Activated CD4-positive, alpha-beta T cell treated with anti-CD3 and anti-CD28 coated beads for 24 hours (primary cell): ENCODE data around the gene HECTD3.
"Not testable (repeated sequence)": the region's sequence is repeated elsewhere in the genome, so short reads cannot be mapped to it uniquely, and the experiment has no call there.

Experiments
- DNase-seq, 2 donors: peaks; one replicate each; pipeline ENCODE4 v3.0.0-alpha.2; 2020; ENCODE audit warnings: low read depth in 2 of 2

HECTD3 gene

GRCh38 chr1:45014321-45015028 lies 3.4 kb upstream of the HECTD3 start:
- peak; percentile 69 to 71 for DNase-seq

DNA sequence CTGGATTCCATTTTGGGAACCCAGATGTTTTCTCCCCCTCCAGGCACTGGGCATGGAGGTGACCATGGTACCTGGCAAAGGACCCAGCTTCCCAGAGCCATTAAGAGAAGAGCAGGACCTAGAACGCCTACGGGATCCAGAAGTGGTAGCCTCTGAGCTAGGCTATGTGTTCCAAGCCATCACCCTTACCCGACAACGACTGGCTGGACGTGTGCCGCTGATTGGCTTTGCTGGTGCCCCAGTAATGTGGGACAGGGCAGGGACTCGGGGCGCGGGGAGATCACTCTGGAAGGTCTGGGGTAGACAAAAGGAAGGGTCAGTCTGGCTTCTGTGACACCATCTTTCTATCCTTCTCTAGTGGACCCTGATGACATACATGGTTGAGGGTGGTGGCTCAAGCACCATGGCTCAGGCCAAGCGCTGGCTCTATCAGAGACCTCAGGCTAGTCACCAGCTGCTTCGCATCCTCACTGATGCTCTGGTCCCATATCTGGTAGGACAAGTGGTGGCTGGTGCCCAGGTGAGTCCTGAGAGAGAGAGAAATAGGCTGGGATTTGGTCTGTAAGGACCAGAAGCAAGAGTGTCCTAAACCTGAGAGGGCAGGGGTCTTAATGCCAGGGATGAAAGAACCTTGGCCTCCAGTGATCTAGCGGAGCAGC lies 2.6 kb upstream of the HECTD3 start:
- DNase-seq: no peak

DNA sequence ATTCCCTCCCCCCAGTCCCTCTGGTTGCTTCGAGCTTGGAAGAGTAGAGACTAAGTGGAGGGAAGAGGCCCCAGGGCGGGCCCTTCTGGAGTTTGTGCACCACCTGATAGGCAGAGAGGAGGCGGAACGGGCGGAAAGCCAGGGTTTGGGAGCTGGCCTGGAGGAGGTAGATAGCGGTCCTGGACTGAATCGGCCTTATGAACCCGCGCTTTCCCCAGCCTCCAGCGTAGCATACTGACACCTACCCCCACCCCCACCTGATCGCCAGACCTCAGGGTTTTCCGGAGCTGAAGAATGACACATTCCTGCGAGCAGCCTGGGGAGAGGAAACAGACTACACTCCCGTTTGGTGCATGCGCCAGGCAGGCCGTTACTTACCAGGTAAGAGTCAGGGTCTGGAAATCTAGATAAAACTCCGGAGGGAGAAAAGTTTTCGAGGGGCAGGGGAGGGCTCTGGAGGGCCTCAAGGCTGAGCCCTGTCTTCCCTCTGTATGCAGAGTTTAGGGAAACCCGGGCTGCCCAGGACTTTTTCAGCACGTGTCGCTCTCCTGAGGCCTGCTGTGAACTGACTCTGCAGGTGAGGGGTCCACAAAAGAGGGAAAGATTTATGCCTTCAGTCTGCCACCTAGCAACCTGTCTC lies 1.6 kb upstream of the HECTD3 start:
- peak; percentile 24 to 37 for DNase-seq

- peak; percentile 82 to 90 for DNase-seq
Measured at GRCh38 chr1:45011837-45012638, 914 bp upstream of the HECTD3 start, which contains the start of gene UROD. Gene UROD (plus strand): TSS chr1:45012254. CDS start chr1:45012266, 12 bp downstream.

DNA sequence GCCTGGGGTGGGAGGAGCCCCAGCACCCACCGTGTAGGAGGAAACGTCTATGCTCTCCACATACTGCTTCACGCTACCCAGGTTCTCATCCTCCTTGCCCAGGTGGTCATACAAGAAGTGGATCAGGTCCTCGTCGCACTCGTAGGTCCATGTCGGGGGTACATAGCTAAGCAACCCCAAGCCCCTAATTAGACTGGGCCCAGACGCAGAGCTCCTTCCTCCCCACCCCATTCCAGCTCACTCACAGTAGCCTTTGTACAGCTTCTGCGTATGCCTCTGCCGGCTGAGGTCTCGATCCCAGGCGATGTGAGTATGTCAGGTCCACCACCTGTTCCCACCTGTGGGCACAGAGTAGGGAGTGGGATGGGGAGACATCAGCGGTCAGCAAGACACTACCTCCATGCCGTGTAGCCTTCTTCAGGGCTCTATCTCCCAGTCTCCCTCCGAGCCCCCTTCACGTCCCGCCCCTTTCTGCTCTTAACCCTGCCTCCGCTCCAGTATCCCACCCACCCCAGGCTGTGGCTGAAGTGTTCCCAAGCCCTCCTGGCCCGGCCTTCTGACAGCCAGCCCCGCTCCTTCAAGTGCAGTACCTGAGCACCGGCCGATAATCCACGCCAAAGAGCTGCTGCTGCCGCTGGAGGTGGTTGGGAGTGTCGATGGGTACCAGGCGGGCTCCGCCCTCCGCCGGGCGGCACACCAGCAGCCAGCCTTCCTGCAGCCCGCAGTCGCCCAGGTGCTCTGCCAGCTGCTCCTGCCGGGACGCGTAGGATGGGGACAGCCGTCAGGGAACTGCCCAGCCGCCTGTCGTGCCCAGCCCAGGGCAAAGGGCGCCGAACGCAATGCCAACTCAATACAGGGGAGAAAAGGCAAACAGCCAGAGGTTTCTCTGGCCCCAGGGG lies 919 bp downstream of the HECTD3 start:
- no peak for DNase-seq

GRCh38 chr1:45009296-45009865 lies 1.7 kb downstream of the HECTD3 start:
- no peak for DNase-seq

GRCh38 chr1:45008516-45008915 lies 2.6 kb downstream of the HECTD3 start:
- no peak for DNase-seq

- DNase-seq: no peak
Measured at GRCh38 chr1:45008076-45008475, 3.0 kb downstream of the HECTD3 start.

DNA sequence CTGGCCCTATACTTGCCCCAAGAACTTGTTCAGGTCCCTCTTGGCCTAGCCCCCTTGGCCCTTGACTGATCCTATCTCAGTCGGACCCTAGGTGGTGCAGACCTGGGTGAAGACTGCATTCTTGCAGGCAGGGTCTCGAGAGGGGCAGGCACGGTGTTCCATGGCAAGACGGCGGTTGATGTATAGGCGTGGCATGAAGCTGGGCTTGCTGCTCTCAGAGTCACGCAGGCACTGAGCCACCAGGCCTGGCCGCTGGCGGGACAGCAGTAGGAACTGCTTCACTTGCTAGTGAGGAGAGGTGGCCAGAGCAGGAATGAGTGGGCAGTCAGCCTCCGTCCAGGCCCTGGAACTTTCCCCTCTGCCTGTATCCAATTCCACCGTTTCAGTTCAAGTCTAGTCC lies 3.8 kb downstream of the HECTD3 start:
- no peak for DNase-seq

GRCh38 chr1:45005761-45006160 lies 5.4 kb downstream of the HECTD3 start:
- no peak for DNase-seq

- DNase-seq: no peak
Measured at GRCh38 chr1:45004281-45004920, 6.7 kb downstream of the HECTD3 start.

DNA sequence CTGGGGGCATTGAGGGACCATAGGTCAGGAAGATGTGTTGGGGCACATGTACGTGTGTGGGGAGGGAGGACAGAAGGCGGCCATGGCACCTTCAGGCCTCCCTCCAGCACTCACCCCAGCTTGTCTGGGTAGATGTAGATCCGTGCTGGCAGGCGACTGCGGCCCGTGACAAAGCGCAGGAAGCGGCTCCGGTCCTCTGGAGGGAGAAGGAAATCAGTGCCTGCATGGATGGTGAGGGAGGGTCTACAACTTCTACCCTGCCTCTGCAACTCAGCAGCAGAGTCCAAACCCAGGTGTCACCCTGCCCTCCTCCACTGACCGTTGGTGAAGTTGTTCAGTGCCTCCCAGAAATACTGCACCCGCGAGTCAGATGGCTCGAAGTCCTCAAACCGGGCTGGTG lies 7.4 kb downstream of the HECTD3 start:
- no peak for DNase-seq

- no peak for DNase-seq
Measured at GRCh38 chr1:45002650-45003645, 8.2 kb downstream of the HECTD3 start.

- not testable (repeated sequence) for DNase-seq
Measured at GRCh38 chr1:45001576-45001975, 9.5 kb downstream of the HECTD3 start.

DNA sequence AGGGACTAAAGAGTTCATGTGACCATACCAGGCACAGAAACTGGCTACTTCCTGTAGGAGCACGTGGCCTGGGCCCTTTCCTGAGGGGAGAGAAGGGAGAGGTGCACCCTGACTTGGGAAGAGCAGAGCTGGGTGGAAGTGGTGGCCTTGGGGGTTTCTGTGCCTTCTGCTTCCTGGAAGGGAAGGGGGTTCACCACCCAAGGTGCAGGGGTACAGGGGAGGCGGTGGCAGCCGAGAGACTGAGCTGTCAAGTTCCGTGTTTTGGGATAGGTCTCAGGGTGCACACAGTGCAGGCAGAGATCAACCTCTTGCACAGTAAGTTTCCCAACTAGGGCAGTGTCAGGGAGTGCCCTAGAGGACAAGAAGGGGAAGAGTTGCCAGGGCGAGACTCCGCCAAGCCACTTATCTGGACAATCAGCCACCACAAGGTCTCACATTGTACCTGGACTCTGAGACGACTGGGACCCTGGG lies 10.1 kb downstream of the HECTD3 start:
- DNase-seq: no peak

DNA sequence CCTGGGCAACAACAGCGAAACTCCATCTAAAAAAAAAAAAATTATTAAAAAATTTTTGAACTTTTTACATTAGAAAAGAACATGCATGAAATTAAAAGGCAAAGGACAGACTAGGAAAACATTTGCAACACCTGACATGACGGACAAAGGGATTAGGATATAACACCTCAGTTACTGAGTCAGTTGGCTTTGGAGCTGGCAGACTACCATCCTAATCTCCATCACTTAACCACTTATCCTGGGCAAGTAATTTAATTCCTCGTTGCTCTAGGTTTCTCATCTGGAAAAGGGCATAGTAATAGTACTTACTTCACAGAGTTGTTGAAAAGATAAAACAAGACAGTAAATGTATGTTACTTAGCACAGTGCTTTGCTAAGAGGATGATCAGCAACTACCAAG lies 11.9 kb downstream of the HECTD3 start:
- DNase-seq: no peak

DNA sequence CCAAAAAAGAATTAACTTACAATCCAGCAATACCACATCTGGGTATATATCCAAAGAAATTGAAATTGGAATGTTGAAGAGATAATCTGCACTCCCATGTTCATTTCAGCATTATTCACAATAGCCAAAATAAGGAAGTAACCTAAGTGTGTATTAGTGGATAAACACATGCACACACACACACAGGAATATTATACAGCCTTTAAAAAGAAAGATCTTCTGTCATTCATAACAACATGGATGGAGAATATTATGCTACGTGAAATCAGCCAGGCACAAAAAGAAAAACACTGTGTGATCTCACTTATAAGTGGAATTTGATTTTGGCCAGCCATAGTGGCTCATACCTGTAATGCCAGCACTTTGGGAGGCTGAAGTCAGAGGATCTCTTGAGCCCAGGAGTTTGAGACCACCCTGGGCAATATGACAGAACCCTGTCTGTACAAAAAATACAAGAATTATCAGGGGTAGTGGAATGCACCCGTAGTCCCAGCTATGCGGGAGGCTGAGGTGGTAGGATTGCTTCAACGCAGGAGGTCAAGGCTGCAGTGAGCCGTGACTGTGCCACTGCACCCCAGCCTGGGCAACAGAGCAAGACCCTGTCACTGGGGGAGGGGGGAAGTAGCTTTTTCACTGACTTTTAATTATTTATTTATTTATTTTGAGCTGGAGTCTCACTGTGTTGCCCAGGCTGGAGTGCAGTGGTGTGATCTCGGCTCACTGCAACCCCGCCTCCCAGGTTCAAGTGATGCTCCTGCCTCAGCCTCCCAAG lies 15.5 kb downstream of the HECTD3 start:
- no peak for DNase-seq

DNA sequence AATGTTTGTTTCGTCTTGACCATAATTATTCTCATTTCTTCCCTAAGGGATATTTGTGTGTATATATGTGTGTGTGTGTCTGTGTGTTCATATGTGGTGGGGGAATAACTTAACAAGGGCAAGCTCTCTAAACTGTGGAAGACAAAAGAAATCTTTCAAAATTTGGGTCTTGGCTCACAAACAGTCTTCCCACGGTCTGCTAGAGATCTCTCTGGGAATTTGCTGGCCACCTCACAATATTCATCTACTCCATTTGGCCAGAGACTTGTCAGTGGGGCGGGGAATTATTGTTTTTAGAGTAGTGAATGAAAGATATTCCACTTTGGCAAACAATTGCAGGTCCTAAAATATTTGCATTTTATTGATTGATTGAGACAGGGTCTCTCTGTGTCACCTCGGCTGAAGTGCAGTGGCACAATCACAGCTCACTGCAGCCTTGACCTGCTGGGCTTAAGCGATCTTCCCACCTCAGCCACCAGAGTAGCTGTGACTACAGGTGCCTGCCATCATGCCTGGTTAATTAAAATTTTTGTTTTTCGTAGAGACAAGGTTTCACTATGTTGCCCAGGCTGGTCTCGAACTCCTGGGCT lies 16.7 kb downstream of the HECTD3 start:
- DNase-seq: no peak
